CD4-positive, alpha-beta T cell treated with Interleukin-4 for 1 hour (primary cell): Measurements from ENCODE around the gene MIB2.

Experiments
- DNase-seq, 2 donors: peaks; one replicate each; pipeline ENCODE4 v3.0.0-alpha.2; 2020 to 2022

MIB2 gene

DNA sequence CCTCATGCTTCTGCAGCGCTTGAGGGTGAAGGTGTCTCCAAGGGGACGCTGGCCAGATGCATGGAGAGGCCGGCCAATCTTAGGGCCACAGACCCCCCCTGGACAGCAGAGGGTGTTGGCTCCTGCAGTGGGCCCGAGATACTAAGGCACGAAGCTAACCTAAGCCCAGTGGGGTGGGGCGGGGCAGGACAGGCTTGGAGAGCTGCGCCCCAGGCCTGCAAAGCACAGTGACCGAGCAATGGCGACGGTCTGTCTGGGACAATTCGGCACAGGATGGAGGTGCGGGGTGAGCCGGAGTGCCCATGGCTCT is 16.6 kb upstream of the MIB2 start:
- no peak for DNase-seq

DNA sequence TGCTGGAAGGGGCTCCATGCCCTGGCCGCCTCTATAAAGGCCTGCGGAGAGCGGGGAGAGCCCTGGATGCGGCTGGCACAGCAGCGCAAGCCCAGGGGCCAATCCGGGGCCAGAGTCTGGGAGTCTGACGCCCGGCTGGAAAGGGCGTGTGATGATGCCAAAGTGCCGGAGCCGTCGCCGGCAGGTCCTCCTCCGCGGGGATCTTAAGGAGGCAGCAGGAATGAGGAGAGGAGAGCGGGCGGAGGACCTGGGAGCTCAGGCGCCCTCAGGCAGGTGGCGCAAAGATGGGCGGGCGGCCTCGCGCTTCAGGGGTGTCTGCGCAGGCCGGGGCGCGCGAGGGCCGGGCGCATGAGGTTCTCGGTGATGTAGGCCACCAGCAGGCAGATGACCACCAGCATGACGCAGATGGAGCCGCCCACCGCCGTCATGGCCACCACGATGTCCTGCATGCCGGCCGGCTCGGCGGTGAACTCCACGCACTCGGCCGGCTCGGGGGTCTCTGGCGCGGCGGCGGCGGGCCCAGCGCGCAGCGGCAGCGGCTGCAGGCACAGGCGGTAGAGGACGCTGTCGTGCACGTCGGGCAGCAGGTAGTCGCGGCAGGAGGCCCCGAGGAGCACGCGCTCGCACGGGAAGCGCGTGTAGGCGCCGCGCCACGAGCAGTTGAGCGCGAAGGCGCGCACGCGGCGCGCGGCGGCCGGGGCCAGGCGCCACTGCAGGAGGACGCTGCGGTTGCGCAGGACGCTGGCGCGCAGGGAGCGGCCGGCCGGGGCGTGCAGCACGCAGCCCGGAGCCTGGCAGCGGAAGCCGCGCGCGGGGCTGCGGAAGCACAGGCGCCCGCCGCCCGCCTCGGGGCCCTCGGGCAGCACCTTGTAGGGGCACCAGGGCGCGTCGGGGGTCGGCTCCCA is 16.0 kb upstream of the MIB2 start:
- peak; percentile 19 to 34 for DNase-seq

DNA sequence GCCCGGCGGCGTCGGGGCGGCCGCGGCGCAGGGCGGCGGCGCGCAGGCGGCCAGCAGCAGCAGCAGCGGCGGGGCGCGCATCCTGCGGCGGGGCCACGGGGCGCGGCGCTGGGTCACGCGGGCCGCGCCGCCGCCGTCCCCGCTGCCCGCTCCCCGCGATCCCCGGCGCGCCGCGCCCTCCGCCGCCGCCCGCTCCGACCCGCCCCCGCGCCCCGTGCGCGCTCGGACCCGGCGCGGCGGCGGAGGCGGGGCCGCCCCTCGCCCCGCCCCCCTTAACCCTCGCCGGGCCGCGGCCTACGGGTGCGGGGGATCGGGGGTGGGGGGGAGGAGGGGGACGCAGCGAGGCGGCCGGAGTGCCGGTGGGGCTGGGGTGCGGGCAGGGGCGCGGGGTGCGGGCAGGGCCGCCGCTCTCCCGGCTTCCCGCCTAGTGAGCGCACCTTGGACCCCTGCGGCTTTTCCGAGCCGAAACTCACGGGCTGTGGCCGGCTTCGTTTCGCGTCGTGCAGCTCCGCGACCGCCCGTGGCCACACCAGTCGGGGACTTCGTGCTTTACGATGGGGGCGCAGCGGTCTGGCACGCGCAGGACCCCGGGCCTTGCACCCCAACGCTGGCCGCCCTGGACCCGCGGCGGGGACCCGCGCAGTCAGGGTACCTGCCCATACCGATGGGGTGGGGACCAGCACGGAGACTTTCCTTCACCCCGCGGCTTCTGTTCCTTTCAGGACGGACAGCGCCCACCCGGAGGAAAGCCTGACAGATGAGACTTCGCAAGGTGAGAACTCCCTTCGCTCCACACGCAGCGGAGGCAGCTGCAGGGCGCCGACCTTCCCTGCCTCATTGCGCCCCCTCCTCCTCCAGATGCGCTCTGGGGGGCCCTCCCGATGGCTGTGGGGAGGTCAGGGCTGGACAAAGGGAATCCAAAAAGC is 15.1 kb upstream of the MIB2 start, which contains the start of gene FNDC10:
FNDC10 (minus strand) TSS at position 201 of the 926 bp plus-strand sequence; CDS start at position 81, 120 bp downstream.
- no peak for DNase-seq

DNA sequence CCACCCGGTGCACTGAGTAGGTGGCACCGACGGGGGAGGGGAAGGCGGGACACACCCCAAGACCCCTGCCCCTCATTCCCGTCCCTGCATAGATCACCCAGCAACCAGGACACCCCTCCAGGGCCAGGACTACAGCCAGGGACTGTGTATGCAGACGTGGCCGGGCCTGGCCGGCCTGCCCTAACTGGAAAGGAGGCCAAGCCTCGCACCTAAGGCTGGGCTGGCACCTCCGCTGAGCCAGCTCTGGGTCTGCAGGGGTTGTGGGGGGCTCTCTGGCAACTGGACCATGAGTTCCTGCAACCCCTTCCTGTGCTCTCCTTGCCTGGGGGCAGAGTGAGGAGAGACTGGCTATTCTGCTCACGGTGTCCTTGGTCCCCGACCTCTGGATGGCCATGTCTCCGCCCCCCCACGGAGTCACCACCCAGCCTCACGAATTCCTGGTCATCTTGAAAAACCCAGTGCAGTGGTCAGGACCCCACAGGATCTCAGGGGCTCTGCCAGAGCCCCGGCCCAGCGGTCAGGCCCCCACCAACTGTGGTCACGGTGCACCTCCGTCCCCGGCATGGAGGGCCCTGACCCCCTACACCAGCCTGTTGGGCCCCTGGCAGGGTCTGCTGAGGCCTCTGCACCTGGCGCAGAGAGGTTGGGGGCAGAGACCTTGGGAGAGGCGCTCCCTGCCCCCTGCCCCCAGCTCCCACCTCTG is 14.3 kb upstream of the MIB2 start:
- no peak for DNase-seq

DNA sequence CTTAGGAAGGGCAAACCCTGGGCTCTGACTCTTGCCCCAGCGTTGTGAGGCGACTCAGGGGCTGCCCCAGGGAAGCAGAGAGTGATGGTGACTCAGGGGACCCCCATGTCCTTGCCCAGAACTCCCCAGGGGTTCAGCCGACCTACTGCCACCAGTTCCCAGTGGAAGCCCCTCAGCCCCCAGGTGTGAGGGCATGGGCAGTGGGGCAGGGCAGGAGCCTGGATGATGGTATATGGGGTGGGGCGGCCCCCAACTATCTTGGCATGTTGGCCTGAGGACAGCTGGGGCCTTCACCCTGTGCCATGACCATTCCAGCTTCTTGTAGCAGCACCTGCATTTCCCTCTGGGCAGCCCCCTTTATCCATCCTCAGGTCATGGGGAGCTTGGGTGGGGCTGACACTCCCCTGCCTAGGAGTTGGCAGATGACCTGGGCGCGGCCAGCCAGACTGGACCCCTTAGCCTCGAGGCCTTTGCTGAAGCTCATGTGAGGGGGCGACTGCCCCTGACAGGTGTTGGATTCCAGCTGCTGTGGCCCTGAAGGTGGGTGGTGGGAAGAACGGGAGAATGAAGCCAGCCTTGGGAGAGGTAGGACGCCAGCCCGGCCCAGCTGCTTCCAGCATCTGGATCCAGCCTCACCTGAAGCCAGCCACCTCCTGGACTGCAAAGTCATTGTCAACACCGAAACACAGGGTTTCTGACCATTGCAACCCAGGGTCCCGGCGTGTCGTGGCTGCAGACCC is 13.6 kb upstream of the MIB2 start:
- DNase-seq = no peak

DNA sequence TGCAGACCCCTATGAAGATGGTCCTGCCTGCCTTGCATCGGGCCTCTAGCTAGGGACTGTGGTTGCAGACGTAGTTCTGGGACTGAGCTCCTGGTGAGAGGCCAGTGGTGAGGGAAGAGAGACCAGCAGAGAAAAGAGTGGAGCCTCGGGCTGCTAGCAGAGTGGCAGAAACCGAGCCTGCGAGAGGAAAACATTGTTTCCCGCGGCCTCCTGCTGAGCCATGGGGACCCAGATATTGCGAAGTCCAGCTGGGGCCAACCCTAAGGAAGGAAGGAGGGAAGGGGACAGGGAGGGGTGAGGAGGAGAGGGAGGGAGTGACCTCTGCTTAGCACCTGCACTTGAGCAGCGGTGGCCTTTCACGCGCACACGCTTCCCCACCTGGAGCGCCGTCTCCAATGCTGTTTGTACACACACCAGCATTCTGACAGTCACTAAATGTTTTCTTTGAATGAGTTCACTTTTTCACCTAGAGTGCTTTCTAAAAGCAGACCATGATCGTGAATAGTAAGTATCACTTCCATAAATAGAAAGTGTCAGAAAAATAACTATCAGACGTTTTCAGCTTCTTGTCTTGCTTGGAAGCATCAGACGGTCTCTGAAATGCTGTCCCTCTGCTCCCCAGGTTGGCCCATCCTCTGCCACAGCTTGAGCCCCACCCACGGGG is 12.9 kb upstream of the MIB2 start:
- DNase-seq = no peak

DNA sequence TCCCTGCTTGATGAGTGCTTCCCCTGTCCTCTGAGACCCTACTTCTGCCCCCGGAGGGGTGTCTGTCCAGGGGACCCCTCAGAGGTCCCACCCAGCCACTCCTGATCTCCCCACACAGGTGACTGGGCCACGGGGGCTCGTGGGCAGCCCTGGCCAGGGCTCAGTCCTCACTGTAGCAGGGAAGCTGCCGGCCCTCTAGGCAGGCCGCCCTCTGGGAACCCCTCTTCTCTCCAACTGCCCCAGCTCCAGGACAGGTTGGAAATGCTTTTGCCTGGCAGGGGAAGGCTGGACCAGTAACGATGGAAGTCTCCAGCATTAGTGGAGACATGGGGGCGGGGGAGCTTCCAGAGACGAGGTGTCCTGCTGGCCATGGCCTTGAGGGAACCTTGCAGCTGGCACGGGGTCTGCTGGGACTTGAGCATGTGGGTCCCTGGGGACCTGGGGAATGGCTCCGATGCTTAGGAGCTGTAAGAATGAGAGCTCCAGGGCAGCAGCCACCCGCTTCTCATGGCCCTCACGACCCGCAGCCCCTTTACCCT is 12.3 kb upstream of the MIB2 start:
- DNase-seq = no peak

DNA sequence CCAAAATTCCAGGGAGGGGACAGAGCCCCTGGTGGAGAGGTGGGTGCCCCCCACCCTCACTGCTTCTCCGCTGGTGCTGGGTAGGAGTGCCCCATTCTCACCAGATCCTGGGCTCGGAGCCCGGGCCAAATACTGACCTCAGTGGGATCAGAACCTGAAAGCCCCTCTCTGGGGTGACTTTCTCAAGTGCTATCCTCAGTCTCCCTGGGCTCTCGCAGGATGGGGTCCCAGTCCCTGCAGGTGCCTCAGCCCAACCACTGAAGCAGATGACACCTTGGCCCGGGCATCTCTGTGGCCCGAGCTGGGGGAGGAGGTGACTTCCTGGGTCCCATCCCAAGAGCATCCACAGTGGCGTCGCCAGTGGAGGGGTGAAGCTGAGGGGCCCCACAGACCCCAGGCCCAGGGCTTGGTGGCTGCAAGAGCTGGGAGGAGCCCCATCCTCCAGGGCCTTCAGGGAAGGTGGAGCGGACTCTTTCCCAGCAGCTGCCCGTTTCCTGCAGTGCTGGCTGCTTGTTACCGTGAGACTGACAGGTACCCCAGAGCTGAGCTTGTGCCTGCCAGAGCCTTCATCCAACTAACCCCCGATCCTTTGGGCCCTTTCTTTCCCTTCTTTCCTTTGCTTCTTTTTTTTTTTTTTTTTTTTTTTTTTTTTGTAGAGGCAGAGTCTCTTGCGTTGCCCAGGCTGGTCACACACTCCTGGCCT is 11.5 kb upstream of the MIB2 start:
- no peak for DNase-seq

DNA sequence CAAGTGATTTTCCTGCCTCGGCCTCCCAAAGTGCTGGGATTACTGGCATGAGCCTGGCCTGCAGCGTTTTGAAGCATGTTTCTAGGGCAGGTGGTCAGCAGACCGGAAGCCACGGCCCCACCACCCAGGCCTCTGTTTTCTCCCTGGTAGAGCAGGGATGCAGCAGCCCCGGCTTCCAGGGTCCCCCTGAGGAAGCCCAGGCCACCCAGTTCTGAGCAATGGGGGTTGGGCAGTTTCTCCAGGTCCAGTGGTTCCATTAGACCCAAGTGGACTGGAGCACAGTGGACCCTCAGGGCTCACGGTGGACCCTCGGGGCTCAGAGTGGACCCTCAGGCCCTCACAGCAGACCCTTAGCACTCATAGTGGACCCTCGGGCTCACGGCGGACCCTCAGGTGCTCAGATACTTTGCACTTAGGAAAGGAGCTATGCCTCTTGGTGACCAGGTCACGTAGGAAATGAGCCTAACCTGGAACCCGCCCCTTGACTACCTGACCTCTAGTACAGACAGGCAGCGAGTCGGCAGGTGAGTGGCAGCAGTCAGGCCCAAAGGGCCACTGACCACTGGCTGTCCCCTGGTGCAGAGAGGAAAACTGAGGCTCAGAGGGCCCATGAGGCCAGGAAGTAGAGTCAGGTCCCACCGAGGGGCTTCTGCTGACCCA is 10.8 kb upstream of the MIB2 start:
- no peak for DNase-seq

DNA sequence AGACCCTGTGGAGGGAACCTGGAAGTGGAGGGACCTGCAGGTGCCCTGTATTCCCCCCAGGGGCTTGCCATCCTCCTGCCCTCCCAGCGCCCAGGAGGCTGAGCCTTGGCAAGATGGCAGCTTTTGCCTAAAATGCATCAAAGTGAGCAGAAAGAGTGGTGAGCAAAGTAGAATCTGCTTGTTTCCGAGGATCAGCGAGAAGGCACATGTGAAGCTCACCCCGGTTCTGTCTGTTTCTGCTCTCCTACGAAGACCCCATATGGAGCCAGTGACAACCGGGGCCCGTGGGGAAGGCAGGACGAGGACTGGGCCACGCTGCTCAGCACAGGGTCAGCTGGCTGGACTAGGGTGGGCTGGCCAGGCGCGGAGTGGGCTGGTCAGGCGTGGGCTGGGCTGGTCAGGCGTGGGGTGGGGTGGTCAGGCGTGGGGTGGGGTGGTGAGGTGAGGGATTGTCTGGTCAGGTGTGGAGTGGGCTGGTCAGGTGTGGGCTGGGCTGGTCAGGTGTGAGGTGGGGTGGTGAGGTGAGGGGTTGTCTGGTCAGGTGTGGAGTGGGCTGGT is 10.2 kb upstream of the MIB2 start:
- DNase-seq = no peak

DNA sequence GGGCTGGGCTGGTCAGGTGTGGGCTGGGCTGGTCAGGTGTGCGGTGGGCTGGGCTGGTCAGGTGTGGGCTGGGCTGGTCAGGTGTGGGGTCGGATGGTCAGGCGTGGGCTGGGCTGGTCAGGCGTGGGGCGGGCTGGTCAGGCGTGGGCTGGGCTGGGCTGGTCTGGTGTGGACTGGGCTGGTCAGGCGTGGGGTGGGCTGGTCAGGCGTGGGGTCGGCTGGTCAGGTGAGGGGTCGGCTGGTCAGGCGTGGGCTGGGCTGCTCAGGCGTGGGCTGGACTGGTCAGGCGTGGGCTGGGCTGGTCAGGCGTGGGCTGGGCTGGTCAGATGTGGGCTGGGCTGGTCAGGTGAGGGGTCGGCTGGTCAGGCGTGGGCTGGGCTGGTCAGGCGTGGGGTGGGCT is 9.6 kb upstream of the MIB2 start:
- no peak for DNase-seq

DNA sequence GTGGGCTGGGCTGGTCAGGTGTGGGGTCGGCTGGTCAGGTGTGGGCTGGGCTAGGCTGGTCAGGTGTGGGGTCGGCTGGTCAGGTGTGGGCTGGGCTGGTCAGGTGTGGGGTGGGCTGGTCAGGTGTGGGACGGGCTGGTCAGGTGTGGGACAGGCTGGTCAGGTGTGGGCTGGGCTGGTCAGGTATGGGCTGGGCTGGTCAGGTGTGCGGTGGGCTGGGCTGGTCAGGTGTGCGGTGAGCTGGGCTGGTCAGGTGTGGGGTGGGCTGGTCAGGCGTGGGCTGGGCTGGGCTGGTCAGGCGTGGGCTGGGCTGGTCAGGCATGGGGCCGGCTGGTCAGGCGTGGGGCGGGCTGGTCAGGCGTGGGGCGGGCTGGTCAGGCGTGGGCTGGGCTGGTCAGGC is 9.1 kb upstream of the MIB2 start:
- no peak for DNase-seq

DNA sequence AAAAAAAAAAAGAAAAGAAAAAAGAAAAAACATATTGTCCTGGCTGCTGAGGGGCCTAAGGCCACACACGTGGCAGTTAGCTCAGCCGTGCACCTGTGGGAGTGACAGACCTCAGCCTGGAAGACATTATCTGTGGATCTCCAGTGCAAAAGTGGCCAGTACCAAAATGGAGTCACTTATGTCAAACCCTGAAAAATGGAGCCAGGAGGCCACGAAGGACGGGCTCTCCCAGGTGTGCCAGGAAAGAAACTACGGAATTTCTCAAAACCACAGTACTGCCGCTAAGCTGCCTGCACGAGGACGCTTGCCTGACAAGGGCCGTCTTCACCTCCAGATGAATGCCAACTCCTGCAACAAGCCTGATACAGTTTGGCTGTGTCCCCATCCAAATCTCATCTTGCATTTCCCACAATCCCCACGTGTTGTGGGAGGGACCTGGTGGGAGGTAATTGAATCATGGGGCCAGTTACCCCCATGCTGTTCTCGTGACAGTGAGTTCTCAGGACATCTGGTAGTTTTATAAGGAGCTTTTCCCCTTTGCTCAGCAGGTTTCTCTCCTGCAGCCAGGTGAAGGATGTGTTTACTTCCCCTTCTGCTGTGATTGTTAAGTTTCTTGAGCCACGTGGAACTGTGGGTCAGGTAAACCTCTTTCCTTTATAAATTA is 5.3 kb upstream of the MIB2 start:
- no peak for DNase-seq

DNA sequence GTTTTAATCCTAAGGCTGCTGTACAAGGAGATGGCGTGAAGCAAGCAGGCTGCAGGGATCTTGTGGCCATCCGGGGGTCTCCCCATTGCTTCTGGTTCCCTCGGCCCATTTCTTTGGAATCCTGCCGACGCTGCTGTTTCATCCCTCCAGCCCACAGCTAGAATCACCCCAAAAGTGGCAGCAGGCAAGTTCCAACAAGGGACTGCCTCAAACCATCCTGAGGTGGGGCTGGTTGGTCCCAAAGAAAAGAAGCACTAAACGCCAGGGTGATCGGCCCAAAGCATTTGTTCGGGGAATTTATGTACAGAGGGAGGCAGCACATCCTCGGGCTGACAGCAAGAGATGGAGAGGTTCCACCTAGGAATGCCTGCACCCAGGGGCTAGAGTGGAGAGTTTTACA is 4.5 kb upstream of the MIB2 start:
- no peak for DNase-seq

DNA sequence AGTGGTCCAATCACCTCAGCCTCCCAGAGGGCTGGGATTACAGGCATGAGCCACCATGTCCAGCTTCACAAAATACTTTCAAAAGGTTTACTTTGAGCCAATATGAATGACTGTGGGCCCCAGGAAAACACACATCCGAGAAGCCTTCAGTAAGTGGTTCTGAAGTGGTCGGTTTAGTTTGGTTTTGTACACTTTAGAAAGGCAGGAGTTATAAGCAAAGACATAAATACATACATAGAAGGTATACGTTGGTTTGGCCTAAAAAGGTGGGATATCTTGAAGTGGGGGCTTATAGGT is 3.2 kb upstream of the MIB2 start:
- DNase-seq = no peak

DNA sequence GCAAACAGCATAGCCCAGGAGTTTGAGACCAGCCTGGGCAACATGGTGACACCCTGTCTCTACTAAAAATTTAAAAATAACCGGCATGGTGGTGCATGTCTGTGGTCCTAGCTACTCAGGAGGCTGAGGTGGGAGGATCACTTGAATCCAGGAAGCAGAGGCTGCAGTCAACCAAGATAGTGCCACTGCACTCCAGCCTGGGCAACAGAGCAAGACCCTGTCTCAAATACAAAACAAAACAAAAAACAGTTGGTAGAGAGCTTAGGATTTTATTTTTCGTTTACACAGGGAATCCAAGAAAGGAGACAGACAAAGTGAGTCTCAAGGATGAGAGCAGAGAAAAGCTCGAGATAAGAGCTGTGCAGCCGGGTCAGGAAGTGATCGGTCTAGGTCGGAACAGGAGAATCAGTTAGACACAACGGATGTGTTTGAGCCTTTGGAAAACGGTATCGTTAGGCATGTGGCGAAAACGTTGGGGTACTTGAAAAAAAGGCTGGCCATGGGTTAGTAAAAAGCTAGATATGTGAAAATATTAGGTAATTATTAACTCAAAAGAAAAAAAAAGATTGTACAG is 1.7 kb upstream of the MIB2 start:
- no peak for DNase-seq

DNA sequence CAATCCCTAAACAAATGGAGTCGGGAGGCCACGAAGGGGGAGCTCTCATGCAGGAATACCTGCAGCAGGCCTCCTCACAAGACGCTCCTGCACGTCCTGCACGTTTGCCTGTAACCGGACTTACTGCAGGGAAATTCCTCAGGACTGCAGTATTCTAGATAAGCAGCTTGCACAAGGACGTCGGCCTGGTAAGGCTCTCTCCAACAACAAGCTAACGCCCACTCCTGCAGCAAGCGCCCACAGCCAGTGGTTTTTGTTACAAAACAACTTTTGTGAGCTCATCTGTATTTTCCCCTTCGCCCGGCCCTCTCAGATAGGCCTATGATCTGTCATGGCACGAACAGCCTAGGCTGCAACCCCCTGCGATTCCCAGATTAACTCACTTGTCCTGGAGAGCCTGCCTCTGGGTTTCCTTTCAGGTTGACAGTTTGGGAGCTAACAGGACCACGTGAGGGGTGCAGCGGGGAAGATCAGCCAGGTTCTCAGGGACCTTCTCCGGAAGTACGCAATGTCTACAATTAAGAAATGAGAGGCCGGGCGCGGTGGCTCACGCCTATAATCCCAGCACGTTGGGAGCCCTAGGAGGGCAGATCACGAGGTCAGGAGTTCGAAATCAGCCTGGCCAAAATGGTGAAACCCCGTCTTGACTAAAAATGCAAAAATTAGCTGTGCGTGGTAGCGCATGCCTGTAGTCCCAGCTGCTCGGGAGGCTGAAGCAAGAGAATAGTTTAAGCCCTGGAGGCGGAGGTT is 921 bp upstream of the MIB2 start:
- DNase-seq = peak; percentile 69 to 75

DNA sequence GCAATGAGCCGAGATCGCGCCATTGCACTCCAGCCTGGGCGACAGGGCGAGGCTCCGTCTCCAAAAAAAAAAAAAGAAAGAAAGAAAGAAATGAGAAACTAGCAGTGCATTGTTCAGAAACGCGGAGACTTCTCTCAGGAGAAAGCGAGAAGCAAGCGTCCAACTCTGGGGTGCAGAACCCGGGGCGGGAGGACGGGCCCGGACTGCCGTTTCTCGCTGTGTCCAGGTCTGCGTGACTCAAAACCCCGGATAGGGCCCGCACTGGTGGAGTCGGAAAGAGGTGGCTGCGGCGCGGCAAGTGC is 395 bp upstream of the MIB2 start:
- no peak for DNase-seq
